H1 (cell line): Measurements from ENCODE around the gene PDE4C. TPM values are rescaled to one million over a fixed set of nuclear protein-coding genes. Genes with fewer than 3 reads are reported as not detected.

ENCODE experiments used
- CTCF ChIA-PET: fragments of 300-600 bp; sonication (Branson Sonifier 250); formaldehyde crosslinking; loops from one replicate; lab custom pipeline; 2021; ENCODE audit not compliant: partially characterized antibody; lab: Charles Lee
- POLR2A ChIA-PET: fragments of 300-600 bp; sonication (Branson Sonifier 250); formaldehyde crosslinking; loops from one replicate; lab custom pipeline; 2021; ENCODE audit warnings: inconsistent platforms; ENCODE audit not compliant: partially characterized antibody; lab: Charles Lee
- DNase-seq, 2 experiments: peaks; one replicate each; pipeline versions ENCODE4 v3.0.0 to v3.0.0-alpha.2; 2010 to 2022; ENCODE audit warnings: low spot score in 2 of 2, low read depth in 1 of 2, mixed read lengths in 1 of 2
- FAIRE-seq: peaks from 2 replicates; lab custom pipeline; 2011; peaks lifted over from hg19 to GRCh38; lab: Jason Lieb, UNC
- H2AFZ ChIP-seq: 2 replicates; pipeline ENCODE4 v1.8.1; 2012; ENCODE audit warnings: low read length, inconsistent platforms
- H2AK5ac ChIP-seq: 2 replicates; pipeline ENCODE4 v1.6.1; 2013; ENCODE audit warnings: low read depth, low read length
- H2BK120ac ChIP-seq: replicated peaks from 2 replicates; pipeline ENCODE3; 2013; ENCODE audit warnings: low read depth, low read length, inconsistent platforms
- H2BK12ac ChIP-seq: 2 replicates; pipeline ENCODE4 v1.6.1; 2013; ENCODE audit warnings: low read depth, low read length
- H2BK15ac ChIP-seq: 2 replicates; pipeline ENCODE4 v1.6.1; 2013; ENCODE audit warnings: low read length
- H2BK20ac ChIP-seq: 2 replicates; pipeline ENCODE4 v1.6.1; 2013; ENCODE audit warnings: low read length
- H2BK5ac ChIP-seq: 2 replicates; pipeline ENCODE4 v1.6.1; 2013; ENCODE audit warnings: low read depth, low read length
- H3K14ac ChIP-seq: 2 replicates; pipeline ENCODE4 v1.6.1; 2013; ENCODE audit warnings: inconsistent platforms; ENCODE audit not compliant: insufficient read length
- H3K18ac ChIP-seq: 2 replicates; pipeline ENCODE4 v1.6.1; 2013; ENCODE audit warnings: low read length; ENCODE audit errors: extremely low read depth
- H3K23ac ChIP-seq: 2 replicates; pipeline ENCODE4 v1.6.1; 2013; ENCODE audit warnings: inconsistent platforms; ENCODE audit not compliant: insufficient read length
- H3K23me2 ChIP-seq: 2 replicates; pipeline ENCODE4 v1.6.1; 2013; ENCODE audit warnings: low read depth, low read length
- H3K27ac ChIP-seq: 2 replicates; pipeline ENCODE4 v1.6.1; 2011; ENCODE audit warnings: low read depth, low read length, inconsistent platforms
- H3K27me3 ChIP-seq, 4 experiments: replicated peaks in 1 of 4; 1 replicate in 1 of 4; 2 replicates in 3 of 4; pipeline versions ENCODE4 v1.6.1 to v1.8.1; 2011 to 2013; ENCODE audit warnings: low read length in 3 of 4, mild to moderate bottlenecking in 3 of 4, inconsistent platforms in 2 of 4, mixed read lengths in 2 of 4, moderate library complexity in 1 of 4; ENCODE audit not compliant: control insufficient read depth in 3 of 4, insufficient read depth in 3 of 4; ENCODE audit errors: extremely low read depth in 1 of 4
- H3K36me3 ChIP-seq, 4 experiments: 2 replicates each; pipeline versions ENCODE4 v1.6.1 to v1.8.1; 2011 to 2013; ENCODE audit warnings: mild to moderate bottlenecking in 4 of 4, low read length in 3 of 4, moderate library complexity in 2 of 4, control low read depth in 1 of 4, inconsistent platforms in 1 of 4; ENCODE audit not compliant: insufficient read depth in 4 of 4, control insufficient read depth in 2 of 4
- H3K4ac ChIP-seq: replicated peaks from 2 replicates; pipeline ENCODE3; 2013; ENCODE audit warnings: low read length, low read depth, mixed read lengths, inconsistent platforms; ENCODE audit not compliant: insufficient read length
- H3K4me1 ChIP-seq, 4 experiments: replicated peaks in 1 of 4; 1 replicate in 1 of 4; 2 replicates in 3 of 4; pipeline versions ENCODE4 v1.6.1 to v1.8.1; 2011 to 2013; ENCODE audit warnings: low read length in 3 of 4, inconsistent platforms in 2 of 4, mixed read lengths in 1 of 4; ENCODE audit not compliant: insufficient read depth in 4 of 4, control insufficient read depth in 3 of 4
- H3K4me2 ChIP-seq, 2 experiments: 2 replicates each; pipeline versions ENCODE4 v1.6.1 to v1.8.1; 2011 to 2013; ENCODE audit warnings: low read depth in 2 of 2, low read length in 2 of 2, control low read depth in 1 of 2, inconsistent platforms in 1 of 2, mild to moderate bottlenecking in 1 of 2; ENCODE audit not compliant: insufficient read depth in 1 of 2
- H3K4me3 ChIP-seq, 4 experiments: fragments of 200-600, 300-600 bp in 1 of 4; sonication (generic), shearing (Covaris generic), sonication (Bioruptor Twin) in 1 of 4; 2 replicates each; pipeline versions ENCODE4 v1.5.1 to v1.8.1; 2011 to 2016; ENCODE audit warnings: low read length in 4 of 4, low read depth in 3 of 4, control low read depth in 2 of 4, inconsistent platforms in 2 of 4, mild to moderate bottlenecking in 2 of 4, mixed read lengths in 1 of 4, moderate library complexity in 1 of 4; ENCODE audit not compliant: insufficient read depth in 2 of 4; ENCODE audit errors: extremely low read depth in 1 of 4
- H3K56ac ChIP-seq: replicated peaks from 2 replicates; pipeline ENCODE3; 2013; ENCODE audit warnings: low read depth, mild to moderate bottlenecking, mixed read lengths, low read length, inconsistent platforms; ENCODE audit not compliant: insufficient read length
- H3K79me1 ChIP-seq: 2 replicates; pipeline ENCODE4 v1.6.1; 2013; ENCODE audit warnings: low read depth, low read length, control low read depth
- H3K79me2 ChIP-seq, 2 experiments: 2 replicates each; pipeline versions ENCODE4 v1.6.1 to v1.8.1; 2012 to 2013; ENCODE audit warnings: low read length in 2 of 2, mild to moderate bottlenecking in 2 of 2, inconsistent platforms in 1 of 2; ENCODE audit not compliant: insufficient read depth in 2 of 2, control insufficient read depth in 1 of 2
- H3K9ac ChIP-seq, 4 experiments: replicated peaks in 1 of 4; 1 replicate in 1 of 4; 2 replicates in 3 of 4; pipeline versions ENCODE4 v1.6.1 to v1.8.1; 2011 to 2013; ENCODE audit warnings: low read depth in 3 of 4, low read length in 3 of 4, control low read depth in 2 of 4, mild to moderate bottlenecking in 2 of 4, moderate library complexity in 2 of 4, inconsistent platforms in 1 of 4; ENCODE audit errors: extremely low read depth in 1 of 4
- H3K9me3 ChIP-seq, 2 experiments: 2 replicates each; pipeline versions ENCODE4 v1.6.1 to v1.8.1; 2012 to 2013; ENCODE audit warnings: mild to moderate bottlenecking in 2 of 2, moderate library complexity in 2 of 2, control low read depth in 1 of 2, inconsistent platforms in 1 of 2, low read depth in 1 of 2, low read length in 1 of 2, mixed read lengths in 1 of 2; ENCODE audit not compliant: insufficient read depth in 2 of 2
- H4K20me1 ChIP-seq, 2 experiments: replicated peaks in 1 of 2; 2 replicates each; pipeline versions ENCODE3 to v1.8.1; 2011 to 2013; ENCODE audit warnings: inconsistent platforms in 2 of 2, low read length in 2 of 2, mild to moderate bottlenecking in 1 of 2; ENCODE audit not compliant: insufficient read depth in 2 of 2, control insufficient read depth in 1 of 2
- H4K5ac ChIP-seq: 2 replicates; pipeline ENCODE4 v1.6.1; 2013; ENCODE audit warnings: low read length, low read depth, mixed read lengths, inconsistent platforms; ENCODE audit not compliant: insufficient read length
- H4K8ac ChIP-seq: 2 replicates; pipeline ENCODE4 v1.8.0; 2013; ENCODE audit warnings: mild to moderate bottlenecking, moderate library complexity, low read length, inconsistent platforms; ENCODE audit not compliant: insufficient read depth; ENCODE audit errors: extremely low read depth
- H4K91ac ChIP-seq: replicated peaks from 2 replicates; pipeline ENCODE3; 2013; ENCODE audit warnings: low read length, mixed read lengths, inconsistent platforms; ENCODE audit not compliant: insufficient read length
- ASH2L ChIP-seq: fragments of 200-600, 300-600 bp; sonication (generic); IDR thresholded peaks from one replicate; pipeline ENCODE4 v1.7.1; 2017; ENCODE audit warnings: low read length
- BACH1 ChIP-seq: IDR thresholded peaks from 2 replicates; pipeline ENCODE4 v1.6.1; 2012; ENCODE audit warnings: low read length, improper control_type of control experiment
- CBX5 ChIP-seq: fragments of 300-800, 300-1000 bp; sonication (generic); IDR thresholded peaks from 2 replicates; pipeline ENCODE4 v1.7.1; 2016; ENCODE audit warnings: antibody characterized with exemption, low read length, low read depth
- CBX8 ChIP-seq: fragments of 300-800, 300-1000 bp; sonication (generic); IDR thresholded peaks from 2 replicates; pipeline ENCODE4 v1.7.1; 2016; ENCODE audit warnings: low read depth, low read length, borderline replicate concordance
- CHD1 ChIP-seq: IDR thresholded peaks from 2 replicates; pipeline ENCODE4 v1.6.1; 2012; ENCODE audit warnings: low read depth, low read length, improper control_type of control experiment
- NRF1 ChIP-seq: IDR thresholded peaks from 2 replicates; pipeline ENCODE4 v1.6.1; 2011; ENCODE audit warnings: mild to moderate bottlenecking, low read depth, low read length, improper control_type of control experiment
- RXRA ChIP-seq: IDR thresholded peaks from 2 replicates; pipeline ENCODE4 v1.6.1; 2011; ENCODE audit warnings: low read depth, mild to moderate bottlenecking, low read length, moderate library complexity; ENCODE audit not compliant: insufficient read depth
- SAP30 ChIP-seq: fragments of 300-600 bp; sonication (generic); IDR thresholded peaks from 2 replicates; pipeline ENCODE4 v1.7.1; 2012; ENCODE audit warnings: low read length, moderate library complexity, mild to moderate bottlenecking, inconsistent platforms; ENCODE audit not compliant: insufficient read depth, insufficient replicate concordance
- SIRT6 ChIP-seq: IDR thresholded peaks from one replicate; pipeline ENCODE4 v1.7.1; 2012; ENCODE audit warnings: low read length, inconsistent platforms
- SP4 ChIP-seq: IDR thresholded peaks from 2 replicates; pipeline ENCODE4 v1.6.1; 2012; ENCODE audit warnings: low read length, inconsistent platforms
- TBP ChIP-seq: IDR thresholded peaks from 2 replicates; pipeline ENCODE4 v1.6.1; 2011; ENCODE audit warnings: low read depth, low read length, improper control_type of control experiment
- TCF12 ChIP-seq: IDR thresholded peaks from 2 replicates; pipeline ENCODE4 v1.6.1; 2011; ENCODE audit warnings: low read depth, mild to moderate bottlenecking, low read length
- ZNF274 ChIP-seq: IDR thresholded peaks from 2 replicates; pipeline ENCODE4 v1.7.0; 2012; ENCODE audit warnings: low read length, borderline replicate concordance; ENCODE audit errors: extremely low read depth
- WGBS, 2 experiments: shearing (Covaris generic) in 1 of 2; methylation state at CpG; one replicate each; pipeline versions ENCODE4 v1.1.6 to v1.1.7; 2013 to 2015; ENCODE audit warnings: low lambda C conversion rate in 2 of 2, mixed read lengths in 2 of 2, inconsistent platforms in 1 of 2, low coverage in 1 of 2, missing lambda C conversion rate in 1 of 2; ENCODE audit not compliant: insufficient replicate concordance in 2 of 2, insufficient coverage in 1 of 2, insufficient read length in 1 of 2; ENCODE audit errors: extremely low coverage in 1 of 2, missing lambda C conversion rate in 1 of 2; 5-methylcytosine and 5-hydroxymethylcytosine counted together
- polyA plus RNA-seq, 7 experiments: library from polyadenylated mRNA; depleted of rRNA in 3 of 7; stranded (reverse) in 5 of 7; unstranded in 2 of 7; fragments of >200 nt in 5 of 7; fragments of 200-250 nt in 2 of 7; gene quantifications; 1 replicate in 5 of 7; 2 replicates in 1 of 7; 4 replicates in 1 of 7; pipeline versions ENCODE4 v1.2.1 to v1.2.3, GENCODE V29; 2011 to 2013; ENCODE audit warnings: missing spikeins in 2 of 7, mixed read lengths in 2 of 7
- total RNA-seq: library from RNA; stranded (reverse); fragmentation: NEBNext Ultra II Directional; extraction: Animal tissue kit (Norgen Biotek cat#: 25700); gene quantifications from 2 replicates; pipeline ENCODE4 v1.2.1, GENCODE V29; 2021
- TF ChIP-seq, protein P1 (sequence below): IDR thresholded peaks from 2 replicates; pipeline ENCODE4 v1.6.1; 2012; ENCODE audit warnings: inconsistent platforms

The PDE4C gene
- total and polyA plus RNA-seq, 2 of the 8 experiments (the other 6 are each of a cell fraction or from before 2014, with no cell fraction given): 2.7 to 3.1 TPM

GRCh38 chr19:18214779-18215433 is 11.3 kb downstream of the PDE4C start:
- Histone ChIP-seq H2BK120ac (no peak overlapping the region), H3K27ac (no peak overlapping the region), H2BK12ac (no peak overlapping the region), H3K27me3 (no peaks in the 10 kb centered on the region), H4K5ac (no peak overlapping the region), H2BK5ac (no peak overlapping the region), H2AFZ (no peak overlapping the region), H3K56ac (no peak overlapping the region), H3K23ac (no peak overlapping the region), H3K9ac (no peak overlapping the region), H3K23me2 (no peaks in the 10 kb centered on the region), H4K20me1 (peaks cover 0 to 2% of the 10 kb centered on the region in 2 experiments), H3K18ac (no peak overlapping the region), H3K9me3 (no peaks in the 10 kb centered on the region), H3K4me3 (no peak overlapping the region), H2BK15ac (no peak overlapping the region), H2AK5ac (no peak overlapping the region), H3K4me2 (no peak overlapping the region), H3K4ac (no peak overlapping the region), H2BK20ac (no peak overlapping the region), H3K4me1 (no peaks in the 10 kb centered on the region), H3K14ac (no peak overlapping the region), H3K79me1 (no peaks in the 10 kb centered on the region), H4K91ac (no peak overlapping the region), H4K8ac (no peak overlapping the region), H3K79me2 (no peaks in the 10 kb centered on the region), H3K36me3 (no peaks in the 10 kb centered on the region)
- WGBS, 2 experiments: 88% methylated on average over 7 of the region's 7 CpGs; no CpG with 5 or more reads in 1 of the 2 experiments
- FAIRE-seq (no peak), DNase-seq (no peak)
- ChIA-PET POLR2A (interaction anchor here (1.0 to 1.1 kb wide), 2 partner anchors 10 to 11 kb away, joined by 3 read pairs; partner anchors contain the start of gene RAB3A), CTCF (interaction anchor here (0.6 to 1.2 kb wide), 4 partner anchors 9 to 34 kb away, joined by 3 to 4 read pairs (median 3); no protein-coding TSS in a partner anchor)
- no peak for TF ChIP-seq TCF12
- TF ChIP-seq ASH2L: no peak
- no peak for TF ChIP-seq TBP
- no peak for TF ChIP-seq CBX5
- no peak for TF ChIP-seq SP4
- no peak for TF ChIP-seq BACH1
- TF ChIP-seq CHD1: no peak
- TF ChIP-seq SIRT6: no peak
- TF ChIP-seq, protein P1, sequence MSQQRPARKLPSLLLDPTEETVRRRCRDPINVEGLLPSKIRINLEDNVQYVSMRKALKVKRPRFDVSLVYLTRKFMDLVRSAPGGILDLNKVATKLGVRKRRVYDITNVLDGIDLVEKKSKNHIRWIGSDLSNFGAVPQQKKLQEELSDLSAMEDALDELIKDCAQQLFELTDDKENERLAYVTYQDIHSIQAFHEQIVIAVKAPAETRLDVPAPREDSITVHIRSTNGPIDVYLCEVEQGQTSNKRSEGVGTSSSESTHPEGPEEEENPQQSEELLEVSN: no peak
- no peak for TF ChIP-seq RXRA
- no peak for TF ChIP-seq CBX8
- no peak for TF ChIP-seq ZNF274
- no peak for TF ChIP-seq NRF1
- TF ChIP-seq SAP30: no peak
